BLaER1 (cell line): ENCODE data around the gene SURF1.
A peak's percentile ranks its signal among the peaks of the same experiment; 100 is the strongest.

ENCODE experiments used
- H3K27ac ChIP-seq: shearing (Covaris generic); formaldehyde crosslinking; 2 replicates; pipeline ENCODE4 v1.8.1; 2022
- H3K27me3 ChIP-seq: shearing (Covaris generic); formaldehyde crosslinking; 2 replicates; pipeline ENCODE4 v1.8.1; 2022
- H3K36me3 ChIP-seq: shearing (Covaris generic); formaldehyde crosslinking; 2 replicates; pipeline ENCODE4 v1.8.1; 2022
- H3K4me1 ChIP-seq: shearing (Covaris generic); formaldehyde crosslinking; 2 replicates; pipeline ENCODE4 v1.8.1; 2022
- H3K4me2 ChIP-seq: shearing (Covaris generic); formaldehyde crosslinking; 2 replicates; pipeline ENCODE4 v1.8.1; 2022
- H3K4me3 ChIP-seq: shearing (Covaris generic); formaldehyde crosslinking; 2 replicates; pipeline ENCODE4 v1.8.1; 2022
- H3K9ac ChIP-seq: shearing (Covaris generic); formaldehyde crosslinking; 2 replicates; pipeline ENCODE4 v1.8.1; 2022
- H3K9me3 ChIP-seq: shearing (Covaris generic); formaldehyde crosslinking; 2 replicates; pipeline ENCODE4 v1.8.1; 2022
- H4K20me1 ChIP-seq: shearing (Covaris generic); formaldehyde crosslinking; 2 replicates; pipeline ENCODE4 v1.8.1; 2022
- Cebpa-rat ChIP-seq: shearing (Covaris generic); IDR thresholded peaks from 2 replicates; pipeline ENCODE4 v1.8.1; 2022

SURF1 gene

GRCh38 chr9:133347515-133347984 is 8.7 kb downstream of the SURF1 start:
- Histone ChIP-seq H3K9ac (peak overlapping the region; percentile 100), H3K4me3 (peak overlapping the region; percentile 98), H4K20me1 (peaks cover 73% of the 10 kb centered on the region), H3K27me3 (no peaks in the 10 kb centered on the region), H3K4me1 (peaks cover 66% of the 10 kb centered on the region), H3K27ac (peak overlapping the region; percentile 100), H3K9me3 (no peaks in the 10 kb centered on the region), H3K36me3 (peaks cover 77% of the 10 kb centered on the region), H3K4me2 (peak overlapping the region; percentile 95)
- no peak for TF ChIP-seq Cebpa-rat

DNA sequence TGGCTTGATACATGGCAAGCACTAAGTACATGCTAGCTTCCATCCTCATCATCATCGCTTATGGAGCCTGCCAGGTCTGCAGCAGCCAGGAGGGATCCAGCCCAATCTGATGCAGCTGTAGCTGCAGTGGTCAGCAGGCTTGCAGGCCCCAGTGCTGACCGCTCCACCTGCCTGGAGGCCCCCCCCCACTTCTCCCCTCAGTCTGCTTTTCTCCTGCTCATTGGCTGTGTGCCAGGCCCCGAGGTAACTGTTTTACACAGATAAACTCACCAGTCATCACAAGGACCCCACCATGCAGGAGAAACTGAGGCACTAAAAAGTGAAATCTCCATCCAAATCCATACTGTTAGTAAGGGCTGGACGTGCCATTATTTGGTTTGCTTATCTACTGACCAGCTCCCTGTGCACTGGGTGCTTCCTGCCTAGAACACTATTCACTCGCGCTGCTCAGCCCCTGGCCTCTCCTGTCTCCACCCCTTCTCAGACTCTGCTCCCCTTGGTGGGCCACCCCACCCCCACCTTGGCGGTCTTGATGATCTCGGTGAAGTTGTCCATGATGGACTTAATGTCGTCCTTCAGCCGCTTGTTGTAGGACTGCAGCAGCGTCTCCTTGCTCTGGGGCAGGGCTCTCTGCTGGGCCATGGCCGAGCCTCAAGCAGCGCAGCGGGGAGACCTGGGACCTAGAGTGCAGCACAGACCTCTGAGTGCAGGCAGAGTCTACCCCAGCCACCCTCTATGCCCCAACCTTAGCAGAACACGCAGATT is 10.1 kb downstream of the SURF1 start:
- Histone ChIP-seq H3K27ac (peak overlapping the region; percentile 100), H3K36me3 (peaks cover 77% of the 10 kb centered on the region), H3K9me3 (no peaks in the 10 kb centered on the region), H3K27me3 (no peaks in the 10 kb centered on the region), H3K4me3 (peak overlapping the region; percentile 98), H3K4me2 (peak overlapping the region; percentile 95), H4K20me1 (peaks cover 68% of the 10 kb centered on the region), H3K9ac (peak overlapping the region; percentile 100), H3K4me1 (peaks cover 68% of the 10 kb centered on the region)
- no peak for TF ChIP-seq Cebpa-rat

GRCh38 chr9:133345596-133345995 is 10.7 kb downstream of the SURF1 start:
- H3K4me1 ChIP-seq, result peaks cover 68% of the 10 kb centered on the region
- no peak overlapping the region for H3K4me3 ChIP-seq
- no peaks in the 10 kb centered on the region for H3K9me3 ChIP-seq
- no peak overlapping the region for H3K27ac ChIP-seq
- peaks cover 77% of the 10 kb centered on the region for H3K36me3 ChIP-seq
- no peak for TF ChIP-seq Cebpa-rat
- no peaks in the 10 kb centered on the region for H3K27me3 ChIP-seq
- no peak overlapping the region for H3K4me2 ChIP-seq
- peaks cover 62% of the 10 kb centered on the region for H4K20me1 ChIP-seq
- peak overlapping the region; percentile 27; the same call in 1 of the 2 replicates for H3K9ac ChIP-seq

DNA sequence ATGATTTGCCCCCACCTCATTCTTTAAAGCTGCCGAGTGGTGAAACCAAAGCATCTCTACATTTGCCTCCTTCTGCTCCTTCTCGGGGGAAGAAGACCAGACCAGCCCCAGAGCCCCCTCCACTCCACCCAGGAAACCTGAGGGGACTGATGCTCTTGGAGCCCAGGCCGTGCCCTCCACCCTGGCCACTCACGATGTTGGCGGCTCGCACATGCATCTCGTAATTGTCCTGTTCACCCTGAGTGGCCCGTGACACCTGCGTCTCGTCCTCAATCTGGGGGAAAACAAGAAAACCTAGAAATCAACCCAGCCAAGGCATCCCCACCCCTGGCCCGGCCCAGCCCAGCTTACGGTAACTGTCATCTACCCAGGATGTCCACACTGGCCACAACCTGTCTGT is 11.3 kb downstream of the SURF1 start:
- Histone ChIP-seq H3K27me3 (no peaks in the 10 kb centered on the region), H3K27ac (no peak overlapping the region), H3K4me3 (no peak overlapping the region), H3K4me1 (peaks cover 68% of the 10 kb centered on the region), H3K36me3 (peaks cover 77% of the 10 kb centered on the region), H3K9me3 (no peaks in the 10 kb centered on the region), H3K4me2 (no peak overlapping the region), H4K20me1 (peaks cover 56% of the 10 kb centered on the region), H3K9ac (peak overlapping the region; percentile 27; the same call in 1 of the 2 replicates)
- no peak for TF ChIP-seq Cebpa-rat

- peaks cover 47% of the 10 kb centered on the region for H4K20me1 ChIP-seq
- no peak overlapping the region for H3K4me2 ChIP-seq
- TF ChIP-seq Cebpa-rat, result no peak
- peaks cover 77% of the 10 kb centered on the region for H3K36me3 ChIP-seq
- H3K27me3 ChIP-seq, result no peaks in the 10 kb centered on the region
- no peaks in the 10 kb centered on the region for H3K9me3 ChIP-seq
- peak overlapping the region; percentile 61; the same call in 1 of the 2 replicates for H3K9ac ChIP-seq
- H3K4me3 ChIP-seq, result no peak overlapping the region
- H3K27ac ChIP-seq, result 0 out of 2 replicates have a peak overlapping the region, but pooled peaks have one; percentile 83
- H3K4me1 ChIP-seq, result peaks cover 65% of the 10 kb centered on the region
Measured at GRCh38 chr9:133344071-133344470, 12.2 kb downstream of the SURF1 start.

DNA sequence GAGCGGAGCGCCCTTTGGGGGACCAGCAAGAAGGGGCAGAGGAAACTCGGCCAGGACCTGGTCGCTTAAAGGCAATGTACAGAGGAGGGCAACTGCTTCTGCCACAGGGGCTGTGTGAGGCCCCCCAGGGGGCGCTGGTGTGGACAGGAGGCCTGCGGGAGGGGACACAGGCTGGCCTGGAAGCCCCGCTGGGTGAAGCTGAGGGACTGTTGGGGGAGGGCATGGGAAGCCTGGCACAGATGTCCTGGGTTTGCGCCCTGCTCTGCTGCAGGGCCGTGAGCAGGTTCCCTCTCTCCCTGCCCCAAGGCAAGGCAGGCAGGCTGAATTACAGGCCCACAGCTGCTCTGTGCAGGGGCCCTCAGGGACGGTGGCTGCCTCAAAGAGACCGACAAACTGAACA is 13.7 kb downstream of the SURF1 start:
- no peak overlapping the region for H3K4me3 ChIP-seq
- H3K36me3 ChIP-seq, result peaks cover 82% of the 10 kb centered on the region
- no peak for TF ChIP-seq Cebpa-rat
- H4K20me1 ChIP-seq, result peaks cover 38% of the 10 kb centered on the region
- H3K4me2 ChIP-seq, result peak overlapping the region; percentile 65
- no peaks in the 10 kb centered on the region for H3K9me3 ChIP-seq
- H3K4me1 ChIP-seq, result peaks cover 64% of the 10 kb centered on the region
- H3K27ac ChIP-seq, result peak overlapping the region; percentile 83
- no peaks in the 10 kb centered on the region for H3K27me3 ChIP-seq
- peak overlapping the region; percentile 61 for H3K9ac ChIP-seq

DNA sequence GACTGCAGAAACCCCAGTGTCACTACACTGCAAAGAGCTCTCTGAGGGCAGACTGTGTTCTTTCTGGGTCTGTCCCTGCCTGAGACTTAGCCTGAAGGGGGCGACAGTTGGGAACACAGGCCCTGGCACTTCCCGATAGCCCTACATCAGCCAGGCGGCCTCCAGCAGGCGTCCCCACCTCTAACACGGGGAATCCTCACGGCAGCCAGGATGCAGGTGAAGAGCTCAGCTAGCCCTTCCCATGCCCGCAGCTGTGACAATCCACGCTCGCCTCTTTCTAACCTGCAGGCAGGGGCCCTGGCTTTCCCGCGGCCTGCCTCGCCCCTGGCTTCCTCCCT is 14.2 kb downstream of the SURF1 start:
- Histone ChIP-seq H3K9ac (peak overlapping the region; percentile 61), H4K20me1 (peaks cover 36% of the 10 kb centered on the region), H3K27me3 (no peaks in the 10 kb centered on the region), H3K4me2 (peak overlapping the region; percentile 65), H3K9me3 (no peaks in the 10 kb centered on the region), H3K36me3 (peaks cover 82% of the 10 kb centered on the region), H3K27ac (peak overlapping the region; percentile 83), H3K4me3 (no peak overlapping the region), H3K4me1 (peaks cover 63% of the 10 kb centered on the region)
- no peak for TF ChIP-seq Cebpa-rat

DNA sequence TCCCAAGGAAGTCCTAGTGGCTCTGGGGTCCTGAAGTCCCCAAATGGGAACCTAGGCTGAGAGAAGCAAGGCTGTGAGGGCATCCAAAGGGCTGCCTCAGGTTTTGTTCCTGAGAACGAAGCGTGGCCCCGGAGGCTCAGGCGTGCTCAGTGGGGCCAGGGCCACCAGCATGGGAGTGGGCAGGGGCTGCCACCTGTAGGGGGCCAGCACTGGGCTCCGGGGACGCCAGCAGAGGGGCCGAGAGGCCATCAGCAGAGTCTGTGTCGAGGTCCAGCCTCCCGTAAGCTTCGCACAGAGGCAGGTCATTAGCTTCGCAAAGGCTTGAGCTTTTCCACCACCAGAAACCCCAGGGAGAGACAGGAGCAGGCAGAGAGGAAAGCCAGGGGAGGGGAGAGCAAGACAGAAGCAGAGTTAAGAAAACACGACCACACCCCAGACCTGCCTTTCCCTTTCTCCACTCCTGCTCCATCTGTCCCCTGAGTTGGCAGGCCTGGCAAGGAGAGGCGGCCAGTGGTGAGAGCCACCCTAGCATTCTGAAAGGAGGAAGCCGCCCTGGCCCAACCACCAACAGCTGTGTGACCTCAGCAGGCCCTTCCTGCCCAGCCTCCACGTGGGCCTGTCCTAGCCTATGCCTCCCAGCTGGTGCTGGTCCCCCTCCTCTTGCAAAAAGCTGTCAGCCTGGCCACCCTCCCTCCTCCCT is 14.8 kb downstream of the SURF1 start:
- Histone ChIP-seq H3K4me3 (no peak overlapping the region), H3K27me3 (no peaks in the 10 kb centered on the region), H3K9ac (peak overlapping the region; percentile 61), H3K4me2 (peak overlapping the region; percentile 65), H3K36me3 (peaks cover 82% of the 10 kb centered on the region), H3K27ac (peak overlapping the region; percentile 83), H4K20me1 (peaks cover 31% of the 10 kb centered on the region), H3K9me3 (no peaks in the 10 kb centered on the region), H3K4me1 (peaks cover 63% of the 10 kb centered on the region)
- no peak for TF ChIP-seq Cebpa-rat

GRCh38 chr9:133340916-133341315 is 15.4 kb downstream of the SURF1 start:
- H3K27ac ChIP-seq, result peak overlapping the region; percentile 83
- H3K9me3 ChIP-seq, result no peaks in the 10 kb centered on the region
- H3K4me2 ChIP-seq, result peak overlapping the region; percentile 65
- peak overlapping the region; percentile 61 for H3K9ac ChIP-seq
- TF ChIP-seq Cebpa-rat, result no peak
- no peaks in the 10 kb centered on the region for H3K27me3 ChIP-seq
- H3K36me3 ChIP-seq, result peaks cover 77% of the 10 kb centered on the region
- H4K20me1 ChIP-seq, result peaks cover 25% of the 10 kb centered on the region
- H3K4me3 ChIP-seq, result no peak overlapping the region
- H3K4me1 ChIP-seq, result peaks cover 60% of the 10 kb centered on the region

DNA sequence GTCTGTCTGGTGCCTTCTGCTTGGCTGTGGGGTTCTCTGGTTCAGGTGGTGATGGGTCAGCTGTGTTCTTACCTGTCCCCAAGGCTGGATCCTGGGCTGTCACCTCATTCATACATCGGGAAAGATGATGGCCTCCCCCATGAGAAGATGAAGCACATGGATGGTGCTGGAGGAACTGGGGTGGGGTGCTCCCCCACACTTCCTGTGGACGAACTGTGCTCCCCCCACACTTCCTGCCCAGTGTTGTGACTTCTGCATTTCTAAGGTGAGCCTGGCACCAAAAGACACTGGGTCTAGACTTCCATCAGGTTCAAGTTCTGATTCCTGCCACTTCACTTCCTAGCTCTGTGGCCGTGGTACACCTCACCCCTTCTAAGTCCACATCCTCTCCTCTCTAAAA is 16.0 kb downstream of the SURF1 start:
- H4K20me1 ChIP-seq, result peaks cover 23% of the 10 kb centered on the region
- H3K4me1 ChIP-seq, result peaks cover 60% of the 10 kb centered on the region
- no peak for TF ChIP-seq Cebpa-rat
- no peaks in the 10 kb centered on the region for H3K9me3 ChIP-seq
- H3K4me2 ChIP-seq, result peak overlapping the region; percentile 65
- peak overlapping the region; percentile 83; the same call in 1 of the 2 replicates for H3K27ac ChIP-seq
- peak overlapping the region; percentile 61; the same call in 1 of the 2 replicates for H3K9ac ChIP-seq
- no peaks in the 10 kb centered on the region for H3K27me3 ChIP-seq
- no peak overlapping the region for H3K4me3 ChIP-seq
- H3K36me3 ChIP-seq, result peaks cover 70% of the 10 kb centered on the region
